ENCODE results near the gene FUT4. TPM values are rescaled to one million over a fixed set of nuclear protein-coding genes. Genes with fewer than 3 reads are reported as not detected.

Gene FUT4
- total and polyA plus RNA-seq, 10 of the 15 experiments (the other 5 are each of a cell fraction or from before 2014, with no cell fraction given): 0.68 to 9.1 (median 2.3) TPM

- TF ChIP-seq ZBTB33 (IDR thresholded peaks at IDR 0.05) (no peak), CHD1 (IDR thresholded peaks at IDR 0.05; ENCODE audit: low read depth, low read length) (0 out of 2 replicates have a peak, but pooled peaks have one; percentile 26), HDAC6 (IDR thresholded peaks at IDR 0.05; ENCODE audit: unreplicated experiment) (no peak), SUPT20H (IDR thresholded peaks at IDR 0.05; ENCODE audit: borderline replicate concordance, control insufficient read depth, low read depth, low read length) (no peak), CREB1 (IDR thresholded peaks at IDR 0.05; ENCODE audit: low read depth) (0 out of 2 replicates have a peak, but pooled peaks have one; percentile 37), MAX (IDR thresholded peaks at IDR 0.05; ENCODE audit: low read depth, low read length) (no peak; the same call in none of the 2 replicates), ZSCAN29 (IDR thresholded peaks at IDR 0.05) (peak; percentile 10; the same call in 1 of the 2 replicates), SREBF1 (IDR thresholded peaks at IDR 0.05; ENCODE audit: low read length) (no peak), PML (IDR thresholded peaks at IDR 0.05; ENCODE audit: low read length) (no peak), SMAD1 (IDR thresholded peaks at IDR 0.05; ENCODE audit: low read depth, partially characterized antibody) (no peak), POLR2A (IDR thresholded peaks at IDR 0.05; ENCODE audit: low read depth, low read length) (peak; percentile 80), ZNF622 (IDR thresholded peaks at IDR 0.05) (no peak), NBN (IDR thresholded peaks at IDR 0.05) (peak; percentile 85), RB1 (IDR thresholded peaks at IDR 0.05; ENCODE audit: borderline replicate concordance) (peak; percentile 22; the same call in 1 of the 2 replicates), SPI1 (IDR thresholded peaks at IDR 0.05; ENCODE audit: borderline replicate concordance, insufficient read depth, low read depth, low read length) (no peak), CUX1 (IDR thresholded peaks at IDR 0.05; ENCODE audit: insufficient replicate concordance, low read depth, low read length) (no peak), ATF2 (IDR thresholded peaks at IDR 0.05; ENCODE audit: low read length) (no peak), NKRF (conservative IDR thresholded peaks at IDR 0.05) (peak; percentile 74)
Observed at GRCh38 chr11:94543695-94544645, at the start of gene FUT4 (continued).
